MCF 10A (cell line): ENCODE results near the gene ZNF668. TPM values are rescaled to one million over a fixed set of nuclear protein-coding genes. Genes with fewer than 3 reads are reported as not detected.

Experiments used
- BruUV-seq: library from RNA; stranded (reverse); fragments of 400-500 nt; replicated peaks from 2 replicates; lab custom pipeline; 2021; lab: Mats Ljungman, UMichigan
- CTCF ChIA-PET: fragments of 300-600 bp; sonication (Branson Sonifier 250); formaldehyde crosslinking; extraction: SDS; loops from one replicate; lab custom pipeline; 2021; ENCODE audit warnings: antibody characterized with exemption, inconsistent platforms; lab: Yijun Ruan, JAX
- POLR2A ChIA-PET: fragments of 300-600, 350-650 bp; sonication (Branson Sonifier 250); formaldehyde crosslinking; extraction: SDS; loops from one replicate; lab custom pipeline; 2020; ENCODE audit warnings: antibody characterized with exemption, inconsistent platforms; lab: Yijun Ruan, JAX
- DNase-seq: peaks from one replicate; pipeline ENCODE4 v3.0.0-alpha.2; 2018; ENCODE audit not compliant: unreplicated experiment
- H3K27ac Mint-ChIP-seq: one replicate; pipeline ENCODE4 v1.8.0; 2022; ENCODE audit warnings: mild to moderate bottlenecking, low read depth, mixed read lengths; ENCODE audit not compliant: unreplicated experiment
- H3K27me3 Mint-ChIP-seq: one replicate; pipeline ENCODE4 v1.8.0; 2022; ENCODE audit warnings: mixed read lengths; ENCODE audit not compliant: insufficient read depth, unreplicated experiment
- H3K36me3 Mint-ChIP-seq: one replicate; pipeline ENCODE4 v1.8.0; 2022; ENCODE audit warnings: mild to moderate bottlenecking, moderate library complexity, mixed read lengths; ENCODE audit not compliant: insufficient read depth, unreplicated experiment
- H3K4me1 Mint-ChIP-seq: one replicate; pipeline ENCODE4 v1.8.0; 2022; ENCODE audit warnings: mixed read lengths; ENCODE audit not compliant: insufficient read depth, unreplicated experiment
- H3K4me3 Mint-ChIP-seq: one replicate; pipeline ENCODE4 v1.8.0; 2022; ENCODE audit warnings: mild to moderate bottlenecking, moderate library complexity, mixed read lengths; ENCODE audit not compliant: unreplicated experiment
- H3K9me3 Mint-ChIP-seq: one replicate; pipeline ENCODE4 v1.8.0; 2022; ENCODE audit warnings: mixed read lengths; ENCODE audit not compliant: unreplicated experiment
- CTCF ChIP-seq: fragments of 200-600 bp; IDR thresholded peaks from one replicate; pipeline ENCODE4 v1.8.0; 2022; ENCODE audit warnings: antibody characterized with exemption, mild to moderate bottlenecking; ENCODE audit not compliant: unreplicated experiment
- intact Hi-C: fragments of 100-400 bp; cut with micrococcal nuclease; formaldehyde crosslinking; loops from 2 replicates; pipeline ENCODE4 v1.14.1; 2022
- total RNA-seq: library from RNA; stranded (reverse); gene quantifications from 2 replicates; pipeline ENCODE4 v1.2.3, GENCODE V29; 2022

The ZNF668 gene
- total RNA-seq, 1 experiment from 2014 or later = 11.9 TPM

- Mint-ChIP-seq H3K36me3 (peaks cover 22% of the 10 kb centered on the region), H3K9me3 (no peaks in the 10 kb centered on the region), H3K27me3 (no peaks in the 10 kb centered on the region), H3K27ac (no peak overlapping the region), H3K4me3 (no peak overlapping the region), H3K4me1 (peaks cover 11% of the 10 kb centered on the region)
- TF ChIP-seq CTCF = no peak
- BruUV-seq = no TSS peak
- ChIA-PET CTCF (interaction anchor here (0.5 to 2.5 kb wide), 6 partner anchors 9 to 303 kb away, joined by 3 to 13 read pairs (median 4); partner anchors contain the start of gene HSD3B7), POLR2A (interaction anchor here (1.0 kb wide), 1 partner anchor 12 kb away, joined by 5 read pairs; the partner anchor contains the start of genes ZNF646 and ZNF668)
- no peak for DNase-seq
- intact Hi-C loops = no loop called here
Measured at GRCh38 chr16:31085873-31086628, 12.0 kb upstream of the ZNF668 start.

GRCh38 chr16:31085411-31085810 lies 11.4 kb upstream of the ZNF668 start:
- no peak for TF ChIP-seq CTCF
- H3K4me1 Mint-ChIP-seq = peaks cover 6% of the 10 kb centered on the region
- ChIA-PET CTCF (interaction anchor here (0.5 to 2.5 kb wide), 5 partner anchors 9 to 303 kb away, joined by 3 to 13 read pairs (median 3); partner anchors contain the start of gene HSD3B7), POLR2A (interaction anchor here (1.0 kb wide), 1 partner anchor 11 kb away, joined by 5 read pairs; the partner anchor contains the start of genes ZNF646 and ZNF668)
- DNase-seq = no peak
- no peak overlapping the region for H3K27ac Mint-ChIP-seq
- H3K4me3 Mint-ChIP-seq = no peak overlapping the region
- H3K9me3 Mint-ChIP-seq = no peaks in the 10 kb centered on the region
- H3K27me3 Mint-ChIP-seq = no peaks in the 10 kb centered on the region
- intact Hi-C loops = no loop called here
- BruUV-seq = no TSS peak
- peaks cover 18% of the 10 kb centered on the region for H3K36me3 Mint-ChIP-seq

- Mint-ChIP-seq H3K36me3 (peaks cover 13% of the 10 kb centered on the region), H3K27me3 (no peaks in the 10 kb centered on the region), H3K27ac (no peak overlapping the region), H3K9me3 (no peaks in the 10 kb centered on the region), H3K4me1 (peaks cover 6% of the 10 kb centered on the region), H3K4me3 (no peak overlapping the region)
- no peak for TF ChIP-seq CTCF
- intact Hi-C loops = no loop called here
- DNase-seq = no peak
- no TSS peak for BruUV-seq
- CTCF ChIA-PET = interaction anchor here (1.0 to 2.5 kb wide), 3 partner anchors 9 to 100 kb away, joined by 3 to 13 read pairs (median 3); partner anchors contain the start of gene HSD3B7
- POLR2A ChIA-PET = interaction anchor here (2.0 kb wide), 1 partner anchor 11 kb away, joined by 6 read pairs; the partner anchor contains the start of genes ZNF646 and ZNF668
Measured at GRCh38 chr16:31084584-31085302, 10.7 kb upstream of the ZNF668 start.
